K562 (cell line): Measurements from ENCODE around the gene VGLL1. TPM values are rescaled to one million over a fixed set of nuclear protein-coding genes. Genes with fewer than 3 reads are reported as not detected.

Experiments
- ATAC-seq: fragments of 200-7000 bp; cut with Tn5 transposase; 3 replicates; pipeline ENCODE4 v1.9.1; 2020; ENCODE audit warnings: moderate library complexity
- BruUV-seq: library from RNA; stranded (reverse); fragments of 400-500 nt; replicated peaks from 2 replicates; lab custom pipeline; 2021; lab: Mats Ljungman, UMichigan
- CTCF ChIA-PET: fragments of 300-600 bp; formaldehyde crosslinking; extraction: SDS; loops from one replicate; lab custom pipeline; 2021; ENCODE audit warnings: low intra/inter-chr PET ratio; lab: Yijun Ruan, JAX
- POLR2A ChIA-PET: fragments of 300-600, 350-650 bp; sonication (Branson Sonifier 250); formaldehyde crosslinking; extraction: SDS; loops from one replicate; lab custom pipeline; 2021; ENCODE audit warnings: antibody characterized with exemption, inconsistent platforms; lab: Yijun Ruan, JAX
- DNase-seq, 4 experiments: peaks; one replicate each; pipeline versions ENCODE4 v3.0.0 to v3.0.0-alpha.2; 2011 to 2018; ENCODE audit warnings: low spot score in 3 of 4, mixed read lengths in 3 of 4; ENCODE audit errors: extremely low read depth in 1 of 4
- FAIRE-seq: peaks from 2 replicates; lab custom pipeline; 2011; peaks lifted over from hg19 to GRCh38; lab: Jason Lieb, UNC
- H2AFZ ChIP-seq: 2 replicates; pipeline ENCODE4 v1.6.0; 2011; ENCODE audit warnings: low read depth, low read length, control low read depth, inconsistent platforms
- H3K27ac ChIP-seq: fragments of 200-600 bp; 3 replicates; pipeline ENCODE4 v1.8.0; 2011; ENCODE audit warnings: low read depth, mild to moderate bottlenecking, control low read depth, inconsistent platforms, low read length, moderate library complexity, mixed read lengths; ENCODE audit errors: extremely low read depth
- H3K27me3 ChIP-seq, 2 experiments: fragments of 300-600 bp in 1 of 2; 2 replicates in 1 of 2; 3 replicates in 1 of 2; pipeline versions ENCODE4 v1.6.0 to v1.8.0; 2011; ENCODE audit warnings: inconsistent platforms in 2 of 2, low read length in 2 of 2, mild to moderate bottlenecking in 1 of 2, mixed read lengths in 1 of 2, moderate library complexity in 1 of 2; ENCODE audit not compliant: control insufficient read depth in 2 of 2, insufficient read depth in 2 of 2
- H3K36me3 ChIP-seq: fragments of 300-600 bp; 3 replicates; pipeline ENCODE4 v1.8.0; 2011; ENCODE audit warnings: mild to moderate bottlenecking, low read length, inconsistent platforms; ENCODE audit not compliant: control insufficient read depth, insufficient read depth
- H3K4me1 ChIP-seq, 2 experiments: fragments of 200-600 bp in 1 of 2; replicated peaks in 1 of 2; 2 replicates in 1 of 2; 3 replicates in 1 of 2; pipeline versions ENCODE4 v1.5.1 to v1.8.0; 2011; ENCODE audit warnings: inconsistent platforms in 2 of 2, low read length in 2 of 2, mild to moderate bottlenecking in 1 of 2, mixed read lengths in 1 of 2, moderate library complexity in 1 of 2; ENCODE audit not compliant: control insufficient read depth in 2 of 2, insufficient read depth in 2 of 2
- H3K4me2 ChIP-seq: 2 replicates; pipeline ENCODE4 v1.6.1; 2011; ENCODE audit warnings: low read length, control low read depth, inconsistent platforms, mixed read lengths; ENCODE audit not compliant: insufficient read depth
- H3K4me3 ChIP-seq: fragments of 200-600 bp; sonication (generic), shearing (Covaris generic); 2 replicates; pipeline ENCODE4 v1.5.1; 2016; ENCODE audit warnings: control low read depth, inconsistent platforms
- H3K79me2 ChIP-seq: fragments of 200-600 bp; 3 replicates; pipeline ENCODE4 v1.8.0; 2011; ENCODE audit warnings: low read length, inconsistent platforms; ENCODE audit not compliant: control insufficient read depth, insufficient read depth
- H3K9ac ChIP-seq, 2 experiments: 2 replicates each; pipeline versions ENCODE4 v1.6.0 to v1.6.1; 2011; ENCODE audit warnings: low read depth in 2 of 2, low read length in 2 of 2, control low read depth in 1 of 2, inconsistent platforms in 1 of 2, mild to moderate bottlenecking in 1 of 2, mixed read lengths in 1 of 2; ENCODE audit not compliant: insufficient read depth in 1 of 2
- H3K9me1 ChIP-seq: one replicate; pipeline ENCODE4 v1.6.0; 2011; ENCODE audit warnings: inconsistent platforms, mild to moderate bottlenecking, low read length, moderate library complexity; ENCODE audit not compliant: control insufficient read depth, insufficient read depth
- H3K9me3 ChIP-seq: replicated peaks from 2 replicates; pipeline ENCODE4 v1.5.1; 2011; ENCODE audit warnings: low read depth, low read length, inconsistent platforms; ENCODE audit not compliant: control insufficient read depth, insufficient read depth
- H4K20me1 ChIP-seq: replicated peaks from 2 replicates; pipeline ENCODE4 v1.6.1; 2011; ENCODE audit warnings: low read length, inconsistent platforms, mixed read lengths; ENCODE audit not compliant: control insufficient read depth, insufficient read depth
- DDX20 ChIP-seq: fragments of 450-650 bp; IDR thresholded peaks from 2 replicates; pipeline ENCODE4 v1.6.1; 2016; ENCODE audit warnings: missing genetic modification characterization, low read depth, mild to moderate bottlenecking, missing compliant biosample characterization, moderate library complexity
- DIDO1 ChIP-seq: fragments of 450-650 bp; IDR thresholded peaks from 2 replicates; pipeline ENCODE4 v1.6.1; 2016; ENCODE audit warnings: low read depth, missing biosample characterization, missing genetic modification characterization
- MAZ ChIP-seq, 2 experiments: fragments of 450-650 bp in 1 of 2; sonication (generic) in 1 of 2; formaldehyde crosslinking; IDR thresholded peaks in 1 of 2; conservative IDR thresholded peaks in 1 of 2; 2 replicates each; pipeline versions ENCODE4 v1.4.0 to v1.5.0; 2020; ENCODE audit warnings: mild to moderate bottlenecking in 1 of 2, missing genetic modification reagents in 1 of 2
- NBN ChIP-seq: fragments of 450-650 bp; IDR thresholded peaks from 2 replicates; pipeline ENCODE4 v1.6.1; 2016; ENCODE audit warnings: low read depth, mild to moderate bottlenecking
- NEUROD1 ChIP-seq: fragments of 150-350 bp; IDR thresholded peaks from 2 replicates; pipeline ENCODE4 v1.6.1; 2014; ENCODE audit warnings: borderline replicate concordance, low read length, low read depth; ENCODE audit not compliant: partially characterized antibody
- RBM25 ChIP-seq: fragments of 200-400 bp; formaldehyde crosslinking; IDR thresholded peaks from 2 replicates; pipeline ENCODE4 v1.6.1; 2018; ENCODE audit warnings: low read length, low read depth, moderate library complexity; ENCODE audit not compliant: severe bottlenecking
- ZNF436 ChIP-seq: fragments of 250-450, 450-650 bp; sonication (Bioruptor Pico); formaldehyde crosslinking; IDR thresholded peaks from 2 replicates; pipeline ENCODE4 v1.7.0; 2020; ENCODE audit warnings: mild to moderate bottlenecking
- WGBS: fragments of 100-300 bp; shearing (Covaris generic); methylation state at CpG from one replicate; pipeline ENCODE4 v1.1.6; 2016; ENCODE audit warnings: low coverage, mixed read lengths; ENCODE audit not compliant: insufficient coverage; ENCODE audit errors: missing lambda C conversion rate; 5-methylcytosine and 5-hydroxymethylcytosine counted together
- in situ Hi-C: fragments of 300-500 bp; cut with MboI; formaldehyde crosslinking; loops from 4 replicates; pipeline ENCODE4 v1.15.0; 2018; ENCODE audit warnings: inconsistent platforms, mixed read lengths
- intact Hi-C: fragments of 100-400 bp; cut with micrococcal nuclease; formaldehyde crosslinking; loops from 2 replicates; pipeline ENCODE4 v1.14.2; 2022
- polyA plus RNA-seq, 8 experiments: library from polyadenylated mRNA; depleted of rRNA in 4 of 8; stranded (reverse) in 5 of 8; unstranded in 3 of 8; fragments of >200 nt; fragmentation: Nextera tagmentation in 2 of 8; fragmentation: Illumina TruSeq in 1 of 8; extraction: Ambion mirVana in 2 of 8; extraction: Trizol in 1 of 8; gene quantifications; 2 replicates each; pipeline versions ENCODE4 v1.2.1 to v1.2.3, GENCODE V29; 2011 to 2014; ENCODE audit warnings: inconsistent platforms in 1 of 8, missing spikeins in 1 of 8
- total RNA-seq, 7 experiments: library from RNA; depleted of rRNA in 6 of 7; stranded (reverse); fragments of >200 nt in 6 of 7; fragmentation: Illumina TruSeq in 2 of 7; extraction: Trizol in 2 of 7; gene quantifications; 2 replicates each; pipeline versions ENCODE4 v1.2.1 to v1.2.3, GENCODE V29; 2011 to 2021; ENCODE audit warnings: low replicate concordance in 1 of 7
- TF ChIP-seq, protein P1 (sequence below): fragments of 250-450 bp; sonication (Bioruptor Pico); IDR thresholded peaks from 2 replicates; pipeline ENCODE4 v1.8.0; 2021; ENCODE audit warnings: borderline replicate concordance, mild to moderate bottlenecking, moderate library complexity; ENCODE audit not compliant: poor library complexity, severe bottlenecking

Gene VGLL1
- total and polyA plus RNA-seq, 9 of the 15 experiments (the other 6 are each of a cell fraction or from before 2014, with no cell fraction given) = not detected

DNA sequence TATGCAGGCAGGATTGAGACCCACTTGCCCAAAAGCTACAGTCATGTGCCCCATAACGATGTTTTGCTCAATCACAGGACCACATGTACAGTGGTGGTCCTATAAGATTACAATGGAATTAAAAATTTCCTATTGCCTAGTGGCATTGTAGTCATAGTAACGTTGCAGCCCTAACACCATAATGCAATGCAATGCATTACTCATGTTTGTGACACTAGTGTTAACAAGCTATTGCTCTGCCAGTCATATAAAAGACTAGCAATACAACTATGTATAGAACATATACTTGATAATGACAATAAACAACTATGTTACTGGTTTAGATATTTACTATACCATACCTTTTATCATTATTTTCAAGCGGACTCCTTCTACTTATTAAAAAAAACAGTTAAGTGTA, 50.6 kb downstream of the VGLL1 start:
- ATAC-seq = no peak
- 0% methylated on average over 3 of the region's 3 CpGs for WGBS
- Histone ChIP-seq H3K9ac (no peak overlapping the region), H3K27me3 (no peaks in the 10 kb centered on the region), H3K4me2 (no peak overlapping the region), H3K9me1 (no peaks in the 10 kb centered on the region), H3K27ac (no peak overlapping the region), H4K20me1 (no peaks in the 10 kb centered on the region; the same call in 1 of the 2 replicates), H3K36me3 (no peaks in the 10 kb centered on the region), H2AFZ (no peak overlapping the region), H3K79me2 (no peaks in the 10 kb centered on the region), H3K9me3 (no peaks in the 10 kb centered on the region), H3K4me3 (no peak overlapping the region), H3K4me1 (no peaks in the 10 kb centered on the region)
- TF ChIP-seq NEUROD1 (no peak), NBN (no peak), MAZ (CRISPR knock-in tag; conservative IDR thresholded peaks at IDR 0.05 in 1 of 2, IDR thresholded peaks at IDR 0.05 in 1 of 2) (no peak), DIDO1 (tag) (no peak), DDX20 (tag) (no peak), RBM25 (no peak), ZNF436 (CRISPR knock-in tag) (no peak)
- TF ChIP-seq, protein P1, sequence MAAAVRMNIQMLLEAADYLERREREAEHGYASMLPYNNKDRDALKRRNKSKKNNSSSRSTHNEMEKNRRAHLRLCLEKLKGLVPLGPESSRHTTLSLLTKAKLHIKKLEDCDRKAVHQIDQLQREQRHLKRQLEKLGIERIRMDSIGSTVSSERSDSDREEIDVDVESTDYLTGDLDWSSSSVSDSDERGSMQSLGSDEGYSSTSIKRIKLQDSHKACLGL (CRISPR knock-in tag) = no peak
- ChIA-PET POLR2A (no interaction called here), CTCF (no interaction called here)
- no peak for FAIRE-seq
- in situ Hi-C loops (no loop called here), intact Hi-C loops (no loop called here)
- DNase-seq = no peak
- no TSS peak for BruUV-seq
